Tibial nerve (tissue), 4 donors: ENCODE measurements around the gene GALNT11.
"Not testable (repeated sequence)": the region's sequence is repeated elsewhere in the genome, so short reads cannot be mapped to it uniquely, and the experiment has no call there.

Experiments
- CTCF ChIP-seq, 5 experiments: fragments of 200-600 bp in 3 of 5; fragments of 450-650 bp in 2 of 5; sonication (generic) in 3 of 5; IDR thresholded peaks; one replicate each; pipeline ENCODE4 v1.5.1; 2016 to 2019; ENCODE audit warnings: antibody characterized with exemption in 5 of 5, mild to moderate bottlenecking in 3 of 5, moderate library complexity in 2 of 5
- EP300 ChIP-seq, 2 donors: sonication (generic); formaldehyde crosslinking; IDR thresholded peaks; one replicate each; pipeline ENCODE4 v1.6.1; 2017; ENCODE audit warnings: antibody characterized with exemption in 2 of 2, mild to moderate bottlenecking in 1 of 2
- POLR2A ChIP-seq, 2 donors: fragments of 450-650 bp; IDR thresholded peaks; one replicate each; pipeline ENCODE4 v1.6.1; 2017; ENCODE audit warnings: antibody characterized with exemption in 2 of 2, mild to moderate bottlenecking in 2 of 2, moderate library complexity in 2 of 2

DNA sequence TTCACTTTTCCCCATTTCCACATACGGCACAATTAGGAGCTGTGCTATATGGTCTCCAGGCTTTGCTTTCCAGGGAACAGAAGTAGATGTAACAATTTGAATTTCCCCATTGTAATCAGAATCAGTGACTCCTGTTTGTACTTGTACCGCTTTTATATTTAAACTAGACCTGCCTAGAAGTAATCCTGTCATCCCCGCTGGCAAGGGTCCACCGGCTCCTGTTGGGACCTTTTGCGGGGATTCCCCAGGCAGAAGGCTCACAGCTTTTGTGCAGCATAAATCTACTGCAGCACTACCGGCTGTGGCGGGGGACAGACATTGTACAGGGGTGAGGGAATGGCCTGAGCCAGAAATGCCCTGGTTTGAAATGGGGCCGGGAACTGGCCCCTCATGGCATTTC, 17.6 kb downstream of the GALNT11 start:
- TF ChIP-seq CTCF, POLR2A, EP300 (IDR thresholded peaks at IDR 0.05): not testable (repeated sequence)
